ENCODE data around the gene PHPT1.
"Not testable (repeated sequence)": the region's sequence is repeated elsewhere in the genome, so short reads cannot be mapped to it uniquely, and the experiment has no call there.

Gene PHPT1

GRCh38 chr9:136861874-136862457 is 12.8 kb downstream of the PHPT1 start:
- no peak for DNase-seq

DNA sequence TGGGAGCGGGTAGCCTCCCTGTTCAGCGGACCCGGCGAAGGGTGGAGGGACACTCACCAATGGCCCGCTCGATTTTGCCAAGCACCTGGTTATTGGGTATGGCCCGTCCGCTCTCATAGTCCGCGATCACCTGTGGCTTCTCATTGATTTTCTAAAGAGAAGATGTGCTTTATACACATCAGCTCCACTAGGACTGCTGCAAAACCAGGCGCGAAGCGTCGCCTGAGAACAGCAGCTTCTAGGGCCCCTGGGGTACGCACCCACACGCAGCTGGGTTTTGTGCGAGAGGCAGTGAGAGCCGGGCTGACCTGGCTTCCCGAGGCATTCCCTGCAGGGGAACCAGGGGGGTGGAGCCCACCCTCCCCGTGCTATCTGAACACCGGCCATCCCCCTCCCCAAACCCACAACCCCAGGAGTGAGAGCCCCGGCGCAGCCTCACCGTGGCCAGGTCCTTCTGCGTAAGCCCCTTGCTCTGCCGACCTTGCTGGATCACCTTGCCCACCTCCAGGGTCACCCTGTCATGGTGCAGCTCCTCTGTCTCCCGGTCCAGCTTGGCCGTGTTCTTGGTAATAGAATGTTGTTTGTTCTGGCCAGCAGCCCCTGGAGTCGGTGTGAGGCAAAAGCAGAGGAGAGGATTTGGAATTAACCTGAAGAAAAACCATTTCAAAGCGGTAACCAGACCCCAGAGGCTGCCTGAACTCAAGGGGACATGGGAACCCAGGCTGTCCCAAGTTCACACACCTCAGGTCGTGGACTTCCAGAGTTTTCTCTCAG is 13.8 kb downstream of the PHPT1 start:
- no peak for DNase-seq

- DNase-seq = no peak
These were observed 14.5 kb downstream of the PHPT1 start for GRCh38 chr9:136863623-136864273.

GRCh38 chr9:136865041-136865767 is 16.0 kb downstream of the PHPT1 start:
- peak; percentile 54 for DNase-seq

DNA sequence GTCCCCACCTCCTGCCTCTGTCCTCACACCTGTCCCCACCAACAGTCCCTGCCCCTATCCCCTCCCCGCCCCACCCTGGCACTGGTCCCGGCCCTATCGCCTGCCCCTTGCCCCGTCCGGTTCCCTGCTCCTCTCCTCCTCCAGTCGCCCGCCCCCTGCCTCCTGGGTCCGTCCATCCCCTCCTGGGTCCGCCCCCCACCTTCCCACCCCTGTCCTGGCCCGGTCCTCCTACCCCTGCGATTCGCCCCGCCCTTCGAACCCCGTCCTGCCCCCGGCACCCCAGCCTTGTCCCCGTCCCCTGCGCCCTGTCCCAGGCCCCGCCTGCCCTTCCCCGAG is 16.5 kb downstream of the PHPT1 start:
- no peak for DNase-seq

DNA sequence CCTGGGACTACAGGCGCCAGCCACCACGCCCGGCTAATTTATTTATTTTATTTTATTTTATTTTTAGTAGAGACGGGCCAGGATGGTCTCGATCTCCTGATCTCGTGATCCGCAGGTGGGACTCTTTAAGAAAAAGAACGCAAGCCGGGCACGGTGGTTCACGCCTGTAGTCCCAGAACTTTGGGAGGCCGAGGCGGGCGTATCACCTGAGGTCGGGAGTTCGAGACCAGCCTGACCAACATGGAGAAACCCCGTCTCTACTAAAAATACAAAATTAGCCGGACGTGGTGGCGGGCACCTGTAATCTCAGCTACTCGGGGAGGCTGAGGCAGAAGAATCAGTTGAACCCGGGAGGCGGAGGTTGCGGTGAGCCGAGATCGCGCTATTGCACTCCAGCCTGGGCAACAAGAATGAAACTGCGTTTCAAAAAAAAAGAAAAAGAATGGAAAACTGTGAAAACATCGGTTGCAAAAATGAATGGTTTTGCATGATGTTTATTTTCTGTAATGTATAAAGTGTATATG is 17.8 kb downstream of the PHPT1 start:
- not testable (repeated sequence) for DNase-seq

GRCh38 chr9:136867480-136867879 is 18.3 kb downstream of the PHPT1 start:
- DNase-seq = no peak

- DNase-seq = no peak
These were observed 18.7 kb downstream of the PHPT1 start for GRCh38 chr9:136867917-136868316.

DNA sequence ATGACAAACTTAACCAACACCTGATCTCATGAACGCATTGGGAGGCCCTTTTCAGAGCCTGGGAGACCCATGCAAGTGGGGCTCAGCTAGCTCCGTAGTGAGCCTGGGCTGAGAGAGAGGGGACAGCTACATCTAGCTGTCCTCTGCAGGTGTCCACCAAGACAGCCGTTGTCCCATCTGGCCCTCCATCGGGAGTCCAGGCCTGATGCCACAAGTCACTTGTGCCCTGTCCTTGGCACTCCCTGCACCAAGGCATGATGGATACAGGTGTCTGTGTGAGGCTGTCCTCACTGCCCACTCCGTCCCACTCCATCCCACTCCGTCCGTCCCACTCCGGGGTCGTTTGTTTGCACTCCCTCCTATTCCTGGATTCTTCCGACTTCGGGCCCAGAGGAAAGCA is 19.4 kb downstream of the PHPT1 start:
- DNase-seq = no peak

DNA sequence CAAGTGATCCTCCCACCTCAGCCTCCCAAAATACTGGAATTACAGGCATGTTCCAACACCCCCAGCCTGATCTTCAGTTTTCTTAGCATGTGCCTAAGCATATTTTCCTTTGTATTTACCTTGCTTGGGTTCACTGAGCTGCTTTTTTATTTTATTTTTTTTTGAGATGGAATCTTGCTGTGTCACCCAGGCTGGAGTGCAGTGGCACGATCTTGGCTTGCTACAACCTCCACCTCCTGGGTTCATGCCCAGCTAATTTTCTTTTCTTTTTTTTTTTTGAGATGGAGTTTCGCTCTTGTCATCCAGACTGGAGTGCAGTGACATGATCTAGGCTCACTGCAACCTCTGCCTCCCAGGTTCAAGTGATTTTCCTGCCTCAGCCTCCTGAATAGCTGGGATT is 20.4 kb downstream of the PHPT1 start:
- DNase-seq = not testable (repeated sequence)

GRCh38 chr9:136875155-136875554 is 25.9 kb downstream of the PHPT1 start:
- no peak for DNase-seq

DNA sequence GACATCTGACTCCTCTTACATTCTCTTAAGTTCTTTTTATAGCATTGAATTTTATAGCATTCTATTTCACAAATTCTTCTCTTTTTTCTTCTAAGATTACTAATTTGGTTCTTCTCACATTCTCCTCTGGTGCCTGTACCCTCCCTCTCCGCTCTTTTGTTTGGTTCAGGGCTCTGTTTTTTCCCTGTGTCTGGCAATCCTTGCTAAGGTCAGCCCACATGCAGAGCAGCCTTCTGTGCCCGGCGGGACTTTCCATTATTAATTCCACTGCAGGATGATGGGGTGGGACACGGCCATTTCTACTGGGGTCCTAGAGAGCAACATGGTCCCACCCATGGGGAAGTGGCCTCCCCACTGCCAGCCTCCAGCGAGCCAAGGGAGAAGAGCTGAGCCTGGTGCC is 27.3 kb downstream of the PHPT1 start:
- DNase-seq = no peak

GRCh38 chr9:136880651-136881050 is 31.4 kb downstream of the PHPT1 start:
- no peak for DNase-seq

- peak; percentile 86 for DNase-seq
These were observed 32.5 kb downstream of the PHPT1 start for GRCh38 chr9:136881691-136882108.

DNA sequence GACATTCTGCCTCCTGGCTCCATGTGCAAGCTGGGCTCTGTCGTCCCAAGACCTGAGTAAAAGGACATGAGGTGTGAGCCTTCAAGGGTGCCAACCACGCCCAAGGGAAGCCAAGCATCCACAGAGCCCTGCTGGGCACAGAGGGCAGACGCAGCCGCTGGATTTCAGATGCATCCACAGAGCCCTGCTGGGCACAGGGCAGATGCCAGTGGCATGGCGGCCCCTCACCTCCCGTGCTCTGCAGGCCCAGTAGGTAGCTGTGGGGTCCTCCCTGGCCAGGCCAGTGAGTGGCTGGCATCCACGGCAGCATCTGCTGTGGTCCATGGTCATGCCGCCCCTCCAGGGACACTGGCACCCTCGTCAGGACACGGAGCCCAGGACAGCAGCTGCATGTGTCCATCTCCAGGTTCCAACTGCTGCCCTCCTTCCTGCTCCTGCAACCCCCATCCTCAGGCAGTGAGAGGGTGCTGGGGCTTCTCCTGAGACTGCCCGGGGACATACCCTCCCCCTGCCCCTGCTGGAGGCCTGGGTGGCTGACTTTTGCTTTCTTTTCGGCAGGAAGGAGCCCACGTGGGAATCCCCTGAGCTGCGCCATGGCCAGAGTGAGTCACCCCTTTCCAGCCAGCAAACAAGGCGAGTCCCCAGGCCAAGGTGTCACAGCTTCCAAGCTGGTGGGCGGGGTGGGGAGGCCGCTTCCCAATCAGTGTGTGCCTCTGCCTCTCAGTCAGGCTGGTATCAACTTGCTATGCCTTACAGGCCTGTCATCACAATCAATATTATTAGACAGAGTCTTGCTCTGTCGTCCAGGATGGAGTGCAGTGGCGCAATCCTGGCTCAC is 33.1 kb downstream of the PHPT1 start:
- DNase-seq = peak; percentile 92

DNA sequence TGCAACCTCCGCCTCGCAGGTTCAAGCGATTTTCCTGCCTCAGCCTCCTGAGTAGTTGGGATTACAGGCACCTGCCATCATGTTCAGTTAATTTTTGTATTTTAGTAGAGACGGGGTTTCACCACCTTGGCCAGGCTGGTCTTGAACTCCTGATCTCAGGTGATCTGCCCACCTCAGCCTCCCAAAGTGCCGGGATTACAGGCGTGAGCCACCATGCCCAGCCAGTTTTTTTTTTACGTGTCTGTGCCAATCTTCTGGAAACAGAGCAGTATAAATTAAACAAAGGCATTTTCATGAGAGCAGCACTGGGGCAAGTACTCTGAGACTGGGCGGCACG is 33.7 kb downstream of the PHPT1 start:
- DNase-seq = not testable (repeated sequence)

- not testable (repeated sequence) for DNase-seq
These were observed 34.5 kb downstream of the PHPT1 start for GRCh38 chr9:136883670-136884069.

GRCh38 chr9:136885950-136886578 is 36.9 kb downstream of the PHPT1 start, which contains the start of gene TRAF2:
TRAF2 (plus strand) TSS chr9:136886516; CDS start chr9:136898741, 12,225 bp downstream.
- peak; percentile 99 for DNase-seq

GRCh38 chr9:136886610-136887597 is 37.7 kb downstream of the PHPT1 start:
- DNase-seq = peak; percentile 84

DNA sequence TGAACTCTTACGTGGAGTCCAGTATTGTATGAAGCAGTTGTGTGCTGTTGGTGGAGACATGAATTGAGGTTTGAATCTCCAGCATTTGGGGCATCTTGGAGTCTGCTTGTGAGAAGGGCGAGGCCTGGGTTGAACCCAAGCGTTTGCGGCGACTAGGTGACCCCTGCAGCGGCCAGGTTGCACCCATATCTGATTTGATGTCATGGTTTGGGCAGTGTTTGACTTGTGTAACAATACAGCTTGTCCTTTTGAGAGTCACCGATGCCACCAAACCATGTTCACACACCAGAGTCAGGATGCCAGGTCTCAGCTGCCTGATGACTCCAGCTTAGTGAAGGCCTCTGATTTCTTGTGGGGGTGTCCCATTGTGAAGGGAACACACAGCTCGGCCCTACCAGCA is 39.2 kb downstream of the PHPT1 start:
- DNase-seq = no peak

DNA sequence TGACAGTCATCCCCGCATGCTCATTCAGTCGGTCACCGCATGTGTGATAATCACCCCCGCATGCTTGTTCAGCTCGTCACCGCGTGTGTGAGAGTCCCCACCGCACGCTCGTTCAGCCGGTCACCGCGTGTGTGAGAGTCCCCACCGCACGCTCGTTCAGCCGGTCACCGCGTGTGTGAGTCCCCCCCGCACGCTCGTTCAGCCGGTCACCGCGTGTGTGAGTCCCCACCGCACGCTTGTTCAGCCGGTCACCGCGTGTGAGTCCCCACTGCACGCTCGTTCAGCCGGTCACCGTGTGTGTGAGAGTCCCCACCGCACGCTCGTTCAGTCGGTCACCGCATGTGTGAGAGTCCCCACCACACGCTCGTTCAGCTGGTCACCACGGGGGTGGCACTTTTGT is 40.6 kb downstream of the PHPT1 start:
- no peak for DNase-seq
